Smooth muscle cell (in vitro differentiated cells): ENCODE results near the gene GATA1. TPM values are rescaled to one million over a fixed set of nuclear protein-coding genes. Genes with fewer than 3 reads are reported as not detected.

Experiments
- DNase-seq: peaks from one replicate; lab custom pipeline; 2025; ENCODE audit not compliant: unreplicated experiment; lab: John Stamatoyannopoulos, UW
- H2AFZ ChIP-seq: fragments of 200-600 bp; sonication (generic); 2 replicates; pipeline ENCODE4 v1.6.0; 2016; ENCODE audit warnings: antibody characterized with exemption, low read depth, mild to moderate bottlenecking
- H3F3A ChIP-seq: fragments of 200-600 bp; sonication (generic); 2 replicates; pipeline ENCODE4 v1.6.0; 2017; ENCODE audit warnings: antibody characterized with exemption, low read depth
- H3K27ac ChIP-seq: fragments of 200-600 bp; sonication (generic); 2 replicates; pipeline ENCODE4 v1.5.1; 2016; ENCODE audit warnings: low read depth, mild to moderate bottlenecking
- H3K27me3 ChIP-seq: fragments of 200-600 bp; sonication (generic); 2 replicates; pipeline ENCODE4 v1.6.1; 2016; ENCODE audit warnings: low read depth, mild to moderate bottlenecking
- H3K36me3 ChIP-seq: fragments of 200-600 bp; sonication (generic); 2 replicates; pipeline ENCODE4 v1.5.1; 2016; ENCODE audit warnings: low read depth
- H3K4me1 ChIP-seq: fragments of 200-600 bp; sonication (generic); 2 replicates; pipeline ENCODE4 v1.5.1; 2016; ENCODE audit warnings: low read depth
- H3K4me2 ChIP-seq: fragments of 200-600 bp; sonication (generic); 2 replicates; pipeline ENCODE4 v1.6.0; 2016; ENCODE audit warnings: mild to moderate bottlenecking
- H3K4me3 ChIP-seq: fragments of 200-600 bp; sonication (generic); 2 replicates; pipeline ENCODE4 v1.5.1; 2016; ENCODE audit warnings: mild to moderate bottlenecking
- H3K79me2 ChIP-seq: fragments of 200-600 bp; sonication (generic); 2 replicates; pipeline ENCODE4 v1.6.0; 2016; ENCODE audit warnings: low read depth, mild to moderate bottlenecking
- H3K9ac ChIP-seq: fragments of 200-600 bp; sonication (generic); 2 replicates; pipeline ENCODE4 v1.6.0; 2016; ENCODE audit warnings: low read depth
- H3K9me3 ChIP-seq: fragments of 200-600 bp; sonication (generic); replicated peaks from 2 replicates; pipeline ENCODE4 v1.5.1; 2016; ENCODE audit warnings: low read depth
- H4K20me1 ChIP-seq: fragments of 200-600 bp; sonication (generic); 2 replicates; pipeline ENCODE4 v1.6.0; 2016; ENCODE audit warnings: low read depth
- CTCF ChIP-seq: fragments of 200-600 bp; sonication (generic); IDR thresholded peaks from 2 replicates; pipeline ENCODE4 v1.5.1; 2017; ENCODE audit warnings: borderline replicate concordance, mild to moderate bottlenecking, antibody characterized with exemption; ENCODE audit not compliant: insufficient read depth, poor library complexity, severe bottlenecking
- WGBS: methylation state at CpG from one replicate; pipeline ENCODE4 v1.1.7; 2016; ENCODE audit warnings: low lambda C conversion rate; 5-methylcytosine and 5-hydroxymethylcytosine counted together
- polyA plus RNA-seq: library from polyadenylated mRNA; unstranded; fragments of >200 nt; fragmentation: Nextera tagmentation; extraction: Ambion mirVana; gene quantifications from 2 replicates; pipeline ENCODE4 v1.2.1, GENCODE V29; 2016
- total RNA-seq: library from RNA; depleted of rRNA; stranded (reverse); fragments of >200 nt; gene quantifications from 2 replicates; pipeline ENCODE4 v1.2.3, GENCODE V29; 2014

Gene GATA1
- total and polyA plus RNA-seq, 2 experiments from 2014 or later: not detected

- no peak for DNase-seq
- 56% methylated on average over 44 of the region's 58 CpGs for WGBS
- Histone ChIP-seq H3K36me3 (no peaks in the 10 kb centered on the region), H3K9me3 (no peaks in the 10 kb centered on the region), H3F3A (no peaks in the 10 kb centered on the region), H3K4me3 (no peak overlapping the region), H4K20me1 (no peaks in the 10 kb centered on the region), H3K4me1 (no peaks in the 10 kb centered on the region), H3K4me2 (no peak overlapping the region), H3K79me2 (no peaks in the 10 kb centered on the region), H2AFZ (no peak overlapping the region), H3K27me3 (peaks cover 57% of the 10 kb centered on the region), H3K27ac (no peak overlapping the region), H3K9ac (no peak overlapping the region)
- TF ChIP-seq CTCF: no peak
Observed at GRCh38 chrX:48831136-48831908, 44.9 kb downstream of the GATA1 start.

- no peak overlapping the region for H3K27ac ChIP-seq
- no peak for TF ChIP-seq CTCF
- H2AFZ ChIP-seq: no peak overlapping the region
- no peak overlapping the region for H3K9ac ChIP-seq
- H3K79me2 ChIP-seq: no peaks in the 10 kb centered on the region
- H3K4me2 ChIP-seq: no peak overlapping the region
- no peaks in the 10 kb centered on the region for H3K4me1 ChIP-seq
- H4K20me1 ChIP-seq: no peaks in the 10 kb centered on the region
- H3K9me3 ChIP-seq: no peaks in the 10 kb centered on the region
- H3K36me3 ChIP-seq: no peaks in the 10 kb centered on the region
- DNase-seq: no peak
- WGBS: 34% methylated on average over 34 of the region's 57 CpGs
- H3F3A ChIP-seq: no peaks in the 10 kb centered on the region
- peaks cover 60% of the 10 kb centered on the region for H3K27me3 ChIP-seq
- no peak overlapping the region for H3K4me3 ChIP-seq
Observed at GRCh38 chrX:48831909-48832291, 45.5 kb downstream of the GATA1 start.

- Histone ChIP-seq H3K4me1 (no peaks in the 10 kb centered on the region), H3K36me3 (no peaks in the 10 kb centered on the region), H3K27me3 (peaks cover 60% of the 10 kb centered on the region), H3K79me2 (no peaks in the 10 kb centered on the region), H3K4me2 (no peak overlapping the region), H3K27ac (no peak overlapping the region), H3K4me3 (no peak overlapping the region), H3K9me3 (no peaks in the 10 kb centered on the region), H3K9ac (no peak overlapping the region), H4K20me1 (no peaks in the 10 kb centered on the region), H3F3A (no peaks in the 10 kb centered on the region), H2AFZ (no peak overlapping the region)
- no peak for TF ChIP-seq CTCF
- WGBS: 67% methylated on average over 9 of the region's 9 CpGs
- DNase-seq: no peak
Observed at GRCh38 chrX:48833542-48834138, 47.2 kb downstream of the GATA1 start.

- H3K4me2 ChIP-seq: no peak overlapping the region
- H3K27ac ChIP-seq: no peak overlapping the region
- no peak overlapping the region for H3K9ac ChIP-seq
- WGBS: 70% methylated on average over 7 of the region's 7 CpGs
- no peak overlapping the region for H2AFZ ChIP-seq
- H3F3A ChIP-seq: no peaks in the 10 kb centered on the region
- H3K27me3 ChIP-seq: peaks cover 60% of the 10 kb centered on the region
- H3K4me3 ChIP-seq: no peak overlapping the region
- H3K4me1 ChIP-seq: no peaks in the 10 kb centered on the region
- H4K20me1 ChIP-seq: no peaks in the 10 kb centered on the region
- no peaks in the 10 kb centered on the region for H3K36me3 ChIP-seq
- H3K79me2 ChIP-seq: no peaks in the 10 kb centered on the region
- no peak for DNase-seq
- TF ChIP-seq CTCF: no peak
- no peaks in the 10 kb centered on the region for H3K9me3 ChIP-seq
Observed at GRCh38 chrX:48834383-48834709, 48.0 kb downstream of the GATA1 start.
